Stomach (tissue), 9 donors: ENCODE data around the gene FYN. TPM values are rescaled to one million over a fixed set of nuclear protein-coding genes. Genes with fewer than 3 reads are reported as not detected.
A peak's percentile ranks its signal among the peaks of the same experiment; 100 is the strongest.

Experiments used
- DNase-seq, 2 donors: peaks; one replicate each; pipeline versions ENCODE4 v3.0.0 to v3.0.0-alpha.2; 2013 to 2019
- H3K27ac ChIP-seq, 5 donors: fragments of 200-600 bp in 4 of 5; sonication (generic) in 4 of 5; one replicate each; pipeline ENCODE4 v1.5.1; 2013 to 2019; ENCODE audit warnings: mild to moderate bottlenecking in 1 of 5, moderate library complexity in 1 of 5
- H3K27me3 ChIP-seq, 3 donors: fragments of 200-600 bp; sonication (generic); one replicate each; pipeline ENCODE4 v1.5.1; 2017 to 2019; ENCODE audit warnings: mixed run types in 1 of 3
- H3K36me3 ChIP-seq, 4 donors: fragments of 200-600 bp; sonication (generic); 1 replicate in 3 of 4; 2 replicates in 1 of 4; pipeline ENCODE4 v1.5.1; 2016 to 2019
- H3K4me1 ChIP-seq, 4 donors: fragments of 200-600 bp; sonication (generic); one replicate each; pipeline ENCODE4 v1.5.1; 2016 to 2019
- H3K4me3 ChIP-seq, 4 donors: fragments of 200-600 bp; sonication (generic) in 3 of 4; one replicate each; pipeline ENCODE4 v1.5.1; 2016 to 2019; ENCODE audit warnings: mild to moderate bottlenecking in 1 of 4
- H3K9me3 ChIP-seq, 4 donors: fragments of 200-600 bp; sonication (generic); one replicate each; pipeline ENCODE4 v1.5.1; 2016 to 2019
- CTCF ChIP-seq, 7 experiments: fragments of 450-650 bp in 4 of 7; fragments of 200-600 bp in 3 of 7; sonication (generic) in 3 of 7; IDR thresholded peaks; one replicate each; pipeline ENCODE4 v1.5.1; 2016 to 2019; ENCODE audit warnings: antibody characterized with exemption in 7 of 7, control low read depth in 2 of 7, mild to moderate bottlenecking in 1 of 7
- EP300 ChIP-seq: sonication (generic); formaldehyde crosslinking; IDR thresholded peaks from one replicate; pipeline ENCODE4 v1.6.1; 2017; ENCODE audit warnings: antibody characterized with exemption
- POLR2A ChIP-seq, 4 donors: fragments of 450-650 bp; IDR thresholded peaks; one replicate each; pipeline ENCODE4 v1.6.1; 2016; ENCODE audit warnings: antibody characterized with exemption in 4 of 4, control low read depth in 2 of 4, mild to moderate bottlenecking in 1 of 4, moderate library complexity in 1 of 4
- POLR2AphosphoS5 ChIP-seq, 3 donors: sonication (generic); formaldehyde crosslinking; IDR thresholded peaks; one replicate each; pipeline ENCODE4 v1.6.1; 2016; ENCODE audit warnings: antibody characterized with exemption in 3 of 3
- WGBS, 5 donors: extraction: QIAGEN DNeasy Blood & Tissue Kit in 3 of 5; methylation state at CpG; one replicate each; pipeline versions ENCODE4 v1.1.5 to v1.1.7; 2013 to 2018; 5-methylcytosine and 5-hydroxymethylcytosine counted together
- intact Hi-C: fragments of 100-400 bp; cut with DNase I; formaldehyde crosslinking; loops from one replicate; pipeline ENCODE4 v1.15.1; 2023; ENCODE audit warnings: low total_unique reads
- polyA plus RNA-seq, 3 donors: library from polyadenylated mRNA; stranded (reverse); fragments of 200-250 nt; gene quantifications; one replicate each; pipeline ENCODE4 v1.2.3, GENCODE V29; 2013
- total RNA-seq, 5 donors: library from RNA; depleted of rRNA; stranded (reverse); fragments of >200 nt; gene quantifications; one replicate each; pipeline versions ENCODE4 v1.1.0 to v1.2.3, GENCODE V29; 2014 to 2016
- donor health status: healthy with polysubstance abuse.
- donor health status: Bipolar disorder and iron deficiency.
- donor health status: healthy.

Gene FYN
- total and polyA plus RNA-seq, 8 donors = 8.4 to 146 (median 37.1) TPM

- intact Hi-C loops = no loop called here
- H3K27me3 ChIP-seq = no peaks in the 10 kb centered on the region
- no peak overlapping the region for H3K27ac ChIP-seq
- TF ChIP-seq CTCF (IDR thresholded peaks at IDR 0.05) = no peak
- TF ChIP-seq POLR2A (IDR thresholded peaks at IDR 0.05) = no peak
- no peak for TF ChIP-seq POLR2AphosphoS5 (IDR thresholded peaks at IDR 0.05)
- no peak for TF ChIP-seq EP300
- DNase-seq = no peak
- H3K4me3 ChIP-seq = no peak overlapping the region
- no peaks in the 10 kb centered on the region for H3K36me3 ChIP-seq
- peaks cover 0 to 10% (median 0%) of the 10 kb centered on the region in 4 donors for H3K4me1 ChIP-seq
- 80 to 98% (median 90%) methylated on average over 4 of the region's 4 CpGs for WGBS, 5 donors
- peaks cover 0 to 11% (median 2%) of the 10 kb centered on the region in 4 donors for H3K9me3 ChIP-seq
Observed at GRCh38 chr6:111632468-111633247, 240.6 kb downstream of the FYN start.

GRCh38 chr6:111631903-111632460, 241.3 kb downstream of the FYN start:
- DNase-seq = peak in 1 of 2 donors; percentile 44
- no peaks in the 10 kb centered on the region for H3K27me3 ChIP-seq
- no peak overlapping the region for H3K4me3 ChIP-seq
- H3K9me3 ChIP-seq = peaks cover 0 to 11% (median 2%) of the 10 kb centered on the region in 4 donors
- 56 to 68% (median 61%) methylated on average over 8 of the region's 8 CpGs for WGBS, 5 donors
- TF ChIP-seq CTCF (IDR thresholded peaks at IDR 0.05) (no peak), POLR2A (IDR thresholded peaks at IDR 0.05) (no peak)
- no peak overlapping the region for H3K27ac ChIP-seq
- H3K36me3 ChIP-seq = no peaks in the 10 kb centered on the region
- intact Hi-C loops = no loop called here
- peaks cover 0 to 10% (median 0%) of the 10 kb centered on the region in 4 donors for H3K4me1 ChIP-seq

- H3K4me1 ChIP-seq = peaks cover 0 to 18% (median 7%) of the 10 kb centered on the region in 4 donors
- intact Hi-C loops = no loop called here
- 65 to 77% (median 69%) methylated on average over 6 of the region's 6 CpGs for WGBS, 5 donors
- no peak overlapping the region for H3K27ac ChIP-seq
- H3K4me3 ChIP-seq = no peak overlapping the region
- peak in 1 of 2 donors; percentile 4 for DNase-seq
- no peak for TF ChIP-seq CTCF (IDR thresholded peaks at IDR 0.05)
- TF ChIP-seq EP300 = no peak
- H3K27me3 ChIP-seq = no peaks in the 10 kb centered on the region
- H3K36me3 ChIP-seq = no peaks in the 10 kb centered on the region
- H3K9me3 ChIP-seq = peaks cover 0 to 11% (median 2%) of the 10 kb centered on the region in 4 donors
Observed at GRCh38 chr6:111631018-111631417, 242.2 kb downstream of the FYN start.

GRCh38 chr6:111628142-111628850, 245.0 kb downstream of the FYN start:
- H3K9me3 ChIP-seq = peaks cover 0 to 11% (median 2%) of the 10 kb centered on the region in 4 donors
- no peak for TF ChIP-seq POLR2AphosphoS5 (IDR thresholded peaks at IDR 0.05)
- TF ChIP-seq POLR2A (IDR thresholded peaks at IDR 0.05) = no peak
- TF ChIP-seq EP300 = no peak
- no peak for TF ChIP-seq CTCF (IDR thresholded peaks at IDR 0.05)
- intact Hi-C loops = no loop called here
- H3K27ac ChIP-seq = peak overlapping the region in 2 of 5 donors; percentile 28 to 56
- DNase-seq = peak in 1 of 2 donors; percentile 46
- H3K4me3 ChIP-seq = no peak overlapping the region
- no peaks in the 10 kb centered on the region for H3K27me3 ChIP-seq
- WGBS, 5 donors = 68 to 77% (median 73%) methylated on average over 6 of the region's 6 CpGs
- H3K4me1 ChIP-seq = peaks cover 0 to 30% (median 17%) of the 10 kb centered on the region in 4 donors
- H3K36me3 ChIP-seq = no peaks in the 10 kb centered on the region
